ENCODE results near the gene ALDH18A1. TPM values are rescaled to one million over a fixed set of nuclear protein-coding genes. Genes with fewer than 3 reads are reported as not detected.

Gene ALDH18A1
- total RNA-seq, 1 experiment from 2014 or later: 114 TPM

- DNase-seq: no peak
- H3K56ac ChIP-seq (ENCODE audit: insufficient read length, low read depth, low read length): no peak overlapping the region
Observed at GRCh38 chr10:95635319-95635733, 21.2 kb downstream of the ALDH18A1 start.

More at GRCh38 chr10:95635319-95635733, 21.2 kb downstream of the ALDH18A1 start:
- no peaks in the 10 kb centered on the region for H3K4me1 ChIP-seq (ENCODE audit: insufficient read depth, low read length)
- no peaks in the 10 kb centered on the region for H3K27me3 ChIP-seq (ENCODE audit: insufficient read depth, low read length)
- no peak overlapping the region for H4K91ac ChIP-seq (ENCODE audit: insufficient read length, low read depth, low read length)
- H3K36me3 Mint-ChIP-seq (ENCODE audit: insufficient read depth in 1 of 3, low read depth in 3 of 3): peaks cover 29 to 91% (median 55%) of the 10 kb centered on the region in 3 experiments; a peak in 6 of 7 replicates
- H3K18ac ChIP-seq (ENCODE audit: insufficient read length, low read depth, low read length): no peak overlapping the region
- H3K9ac ChIP-seq (ENCODE audit: extremely low read depth, insufficient read length, low read length): no peak overlapping the region
- H2BK20ac ChIP-seq (ENCODE audit: low read depth, low read length, poor library complexity, severe bottlenecking): no peak overlapping the region
- no peak overlapping the region; a peak in 1 of 7 replicates for H3K27ac Mint-ChIP-seq
- peaks cover 0 to 8% of the 10 kb centered on the region in 2 experiments; a peak in 1 of 4 replicates for H3K4me1 Mint-ChIP-seq
- H3K14ac ChIP-seq (ENCODE audit: insufficient read depth, low read length): no peak overlapping the region
- H2AK5ac ChIP-seq (ENCODE audit: insufficient read length, low read length): no peak overlapping the region
- no peaks in the 10 kb centered on the region for H3K9me3 Mint-ChIP-seq
- H2BK12ac ChIP-seq (ENCODE audit: insufficient read length, low read depth, low read length): no peak overlapping the region
- no peak overlapping the region for H4K8ac ChIP-seq (replicated peaks; ENCODE audit: insufficient read length, low read depth, low read length)
- WGBS (ENCODE audit: extremely low coverage, insufficient read length, low lambda C conversion rate): no CpG with 5 or more reads among the region's 2 CpGs
- H3K27me3 Mint-ChIP-seq (ENCODE audit: low read depth): no peaks in the 10 kb centered on the region
- H4K5ac ChIP-seq (ENCODE audit: insufficient read length, low read depth, low read length): no peak overlapping the region
- no peak overlapping the region for H2BK15ac ChIP-seq (ENCODE audit: low read depth, low read length)
- H2BK120ac ChIP-seq (ENCODE audit: low read depth, low read length, poor library complexity, severe bottlenecking): no peak overlapping the region
- no peak overlapping the region for H3T11ph ChIP-seq (ENCODE audit: low read length)
- H3K79me2 ChIP-seq (ENCODE audit: insufficient read depth, low read length): no peaks in the 10 kb centered on the region
- H3K4me2 ChIP-seq (ENCODE audit: insufficient read depth, insufficient read length, low read length): no peak overlapping the region
- no peaks in the 10 kb centered on the region for H3K79me1 ChIP-seq (ENCODE audit: insufficient read depth, low read depth, low read length, poor library complexity, severe bottlenecking)
- no peak overlapping the region for H2AFZ ChIP-seq (ENCODE audit: low read length)
- TF ChIP-seq, protein P1, sequence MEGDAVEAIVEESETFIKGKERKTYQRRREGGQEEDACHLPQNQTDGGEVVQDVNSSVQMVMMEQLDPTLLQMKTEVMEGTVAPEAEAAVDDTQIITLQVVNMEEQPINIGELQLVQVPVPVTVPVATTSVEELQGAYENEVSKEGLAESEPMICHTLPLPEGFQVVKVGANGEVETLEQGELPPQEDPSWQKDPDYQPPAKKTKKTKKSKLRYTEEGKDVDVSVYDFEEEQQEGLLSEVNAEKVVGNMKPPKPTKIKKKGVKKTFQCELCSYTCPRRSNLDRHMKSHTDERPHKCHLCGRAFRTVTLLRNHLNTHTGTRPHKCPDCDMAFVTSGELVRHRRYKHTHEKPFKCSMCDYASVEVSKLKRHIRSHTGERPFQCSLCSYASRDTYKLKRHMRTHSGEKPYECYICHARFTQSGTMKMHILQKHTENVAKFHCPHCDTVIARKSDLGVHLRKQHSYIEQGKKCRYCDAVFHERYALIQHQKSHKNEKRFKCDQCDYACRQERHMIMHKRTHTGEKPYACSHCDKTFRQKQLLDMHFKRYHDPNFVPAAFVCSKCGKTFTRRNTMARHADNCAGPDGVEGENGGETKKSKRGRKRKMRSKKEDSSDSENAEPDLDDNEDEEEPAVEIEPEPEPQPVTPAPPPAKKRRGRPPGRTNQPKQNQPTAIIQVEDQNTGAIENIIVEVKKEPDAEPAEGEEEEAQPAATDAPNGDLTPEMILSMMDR (conservative IDR thresholded peaks at IDR 0.05): no peak
- H3K4me3 Mint-ChIP-seq: no peak overlapping the region
- no peaks in the 10 kb centered on the region for H3K9me3 ChIP-seq (ENCODE audit: control insufficient read depth, low read depth, low read length)
- no peak overlapping the region for H3K27ac ChIP-seq (ENCODE audit: insufficient read length, low read depth, low read length)
- no peaks in the 10 kb centered on the region for H3K23me2 ChIP-seq (ENCODE audit: insufficient read length, low read depth, low read length, poor library complexity, severe bottlenecking)
- H3K4ac ChIP-seq (ENCODE audit: low read depth, low read length): no peak overlapping the region
- H2BK5ac ChIP-seq (ENCODE audit: insufficient read length, low read length): no peak overlapping the region
- H4K20me1 ChIP-seq (ENCODE audit: control insufficient read depth, insufficient read depth, insufficient read length): peaks cover 2% of the 10 kb centered on the region
- H3K23ac ChIP-seq (ENCODE audit: insufficient read length, low read depth, low read length): no peak overlapping the region

Data from H9 (cell line).